HUES6 (cell line): ENCODE data around the gene PCBP3.
"Not testable (repeated sequence)": the region's sequence is repeated elsewhere in the genome, so short reads cannot be mapped to it uniquely, and the experiment has no call there.

ENCODE experiments used
- H3K27ac ChIP-seq: 2 replicates; pipeline ENCODE4 v1.7.0; 2013; ENCODE audit warnings: low read depth, mild to moderate bottlenecking, low read length, inconsistent platforms
- H3K27me3 ChIP-seq: 2 replicates; pipeline ENCODE4 v1.6.1; 2013; ENCODE audit warnings: low read length; ENCODE audit not compliant: control insufficient read depth, insufficient read depth
- H3K36me3 ChIP-seq: 2 replicates; pipeline ENCODE4 v1.6.1; 2013; ENCODE audit warnings: low read length; ENCODE audit not compliant: control insufficient read depth, insufficient read depth
- H3K4me1 ChIP-seq: 2 replicates; pipeline ENCODE4 v1.6.1; 2013; ENCODE audit warnings: low read length; ENCODE audit not compliant: control insufficient read depth, insufficient read depth
- H3K4me3 ChIP-seq: 2 replicates; pipeline ENCODE4 v1.5.1; 2013; ENCODE audit warnings: low read depth, low read length
- H3K9ac ChIP-seq: one replicate; pipeline ENCODE4 v1.6.1; 2013; ENCODE audit warnings: mild to moderate bottlenecking, low read length
- H3K9me3 ChIP-seq: 2 replicates; pipeline ENCODE4 v1.6.1; 2013; ENCODE audit warnings: low read depth, low read length; ENCODE audit not compliant: control insufficient read depth, insufficient read depth

Gene PCBP3

DNA sequence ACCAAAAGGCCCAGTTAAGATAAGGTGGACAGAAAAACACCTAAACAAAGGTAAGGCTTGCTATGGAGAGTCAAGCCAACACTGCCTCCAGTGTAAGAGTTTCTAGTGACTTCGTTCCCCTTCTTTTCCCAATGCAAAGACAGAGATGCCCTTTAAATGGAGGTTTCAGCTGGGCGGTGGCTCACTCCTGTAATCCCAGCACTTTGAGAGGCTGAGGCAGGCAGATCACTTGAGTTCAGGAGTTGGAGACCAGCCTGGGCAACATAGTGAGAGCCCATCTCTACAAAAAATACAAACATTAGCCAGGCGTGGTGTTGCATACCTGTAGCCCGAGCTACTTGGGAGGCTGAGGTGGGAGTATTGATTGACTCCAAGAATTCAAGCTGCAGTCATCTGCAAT, 314.0 kb downstream of the PCBP3 start:
- H3K36me3 ChIP-seq = no peaks in the 10 kb centered on the region
- H3K9me3 ChIP-seq = peaks cover 47% of the 10 kb centered on the region
- H3K9ac ChIP-seq = no peak overlapping the region
- no peaks in the 10 kb centered on the region for H3K27me3 ChIP-seq
- H3K27ac ChIP-seq = no peak overlapping the region
- H3K4me1 ChIP-seq = no peaks in the 10 kb centered on the region
- no peak overlapping the region for H3K4me3 ChIP-seq

DNA sequence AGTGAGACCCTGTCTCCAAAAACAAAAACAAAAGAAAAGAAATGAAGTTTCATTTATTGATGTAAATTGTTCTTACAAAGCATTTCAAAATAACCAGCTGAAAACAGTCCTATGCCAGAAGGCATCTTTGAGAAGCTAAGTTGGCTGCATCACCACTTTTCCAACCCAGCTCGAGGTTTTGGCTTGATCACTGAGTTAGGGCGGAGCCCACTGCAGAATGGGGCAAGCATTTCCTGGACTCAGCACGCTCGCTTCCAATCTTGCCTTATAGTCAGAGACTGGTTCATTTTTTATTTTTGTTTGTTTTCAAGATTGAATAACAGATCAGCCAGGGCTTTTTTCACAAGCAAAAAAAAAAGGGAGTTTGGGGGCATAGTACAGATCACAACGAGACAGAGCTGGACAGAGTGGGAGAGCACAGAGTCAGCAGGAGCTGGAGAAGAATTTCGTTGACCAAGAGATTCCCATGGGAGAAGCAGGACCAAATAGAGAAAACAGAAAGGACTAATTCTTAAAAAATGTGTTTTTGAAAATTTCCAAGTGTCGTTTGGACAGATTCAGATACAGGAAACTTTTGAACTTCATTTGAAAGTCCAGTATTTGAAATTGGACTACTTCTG, 314.6 kb downstream of the PCBP3 start:
- Histone ChIP-seq H3K36me3 (no peaks in the 10 kb centered on the region), H3K27ac (no peak overlapping the region), H3K27me3 (no peaks in the 10 kb centered on the region), H3K9me3 (peaks cover 52% of the 10 kb centered on the region), H3K4me3 (no peak overlapping the region), H3K9ac (no peak overlapping the region), H3K4me1 (no peaks in the 10 kb centered on the region)

DNA sequence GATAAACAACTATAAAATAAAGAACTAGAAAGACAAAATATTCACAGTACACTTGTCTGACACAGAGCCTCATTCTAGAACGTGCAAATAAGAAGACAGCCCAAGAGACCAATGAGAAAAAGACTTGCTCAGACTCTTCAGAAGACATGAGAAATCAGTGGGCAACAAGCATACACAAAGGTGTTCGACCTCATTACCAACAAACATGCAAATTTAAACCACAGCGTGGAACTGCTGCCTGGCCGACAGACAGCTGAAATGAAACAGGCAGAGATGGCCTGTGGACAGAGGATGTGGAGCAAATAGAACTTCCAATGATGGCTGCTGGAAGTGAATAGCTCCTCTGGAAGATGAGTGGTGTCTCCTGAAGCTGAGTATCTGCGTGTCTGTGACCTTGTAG, 315.7 kb downstream of the PCBP3 start:
- Histone ChIP-seq H3K27me3 (no peaks in the 10 kb centered on the region), H3K9ac (no peak overlapping the region), H3K27ac (no peak overlapping the region), H3K36me3 (no peaks in the 10 kb centered on the region), H3K4me1 (no peaks in the 10 kb centered on the region), H3K4me3 (no peak overlapping the region), H3K9me3 (peaks cover 63% of the 10 kb centered on the region)

GRCh38 chr21:45959779-45960390, 316.4 kb downstream of the PCBP3 start:
- Histone ChIP-seq H3K27me3 (no peaks in the 10 kb centered on the region), H3K27ac (no peak overlapping the region), H3K9ac (no peak overlapping the region), H3K4me1 (no peaks in the 10 kb centered on the region), H3K9me3 (peaks cover 70% of the 10 kb centered on the region), H3K36me3 (no peaks in the 10 kb centered on the region), H3K4me3 (no peak overlapping the region)

DNA sequence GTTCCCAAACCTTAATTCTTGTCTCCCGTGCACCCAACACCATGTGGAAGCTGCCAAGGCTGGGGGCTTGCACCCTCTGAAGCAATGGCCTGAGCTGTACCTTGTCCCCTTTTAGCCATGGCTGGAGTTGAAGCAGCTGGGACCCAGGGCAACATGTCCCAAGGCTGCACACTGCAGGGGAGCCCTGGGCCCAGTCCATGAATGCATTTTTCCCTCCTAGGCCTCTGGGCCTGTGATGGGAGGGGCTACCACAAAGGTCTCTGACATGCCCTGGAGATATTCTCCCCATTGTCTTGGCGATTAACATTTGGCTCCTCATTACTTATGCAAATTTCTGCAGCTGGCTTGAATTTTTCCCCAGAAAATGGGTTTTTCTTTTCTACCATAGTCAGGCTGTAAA, 317.9 kb downstream of the PCBP3 start:
- peaks cover 76% of the 10 kb centered on the region for H3K9me3 ChIP-seq
- not testable (repeated sequence) for H3K36me3 ChIP-seq, H3K9ac ChIP-seq, H3K27me3 ChIP-seq, H3K4me3 ChIP-seq, H3K27ac ChIP-seq, H3K4me1 ChIP-seq

DNA sequence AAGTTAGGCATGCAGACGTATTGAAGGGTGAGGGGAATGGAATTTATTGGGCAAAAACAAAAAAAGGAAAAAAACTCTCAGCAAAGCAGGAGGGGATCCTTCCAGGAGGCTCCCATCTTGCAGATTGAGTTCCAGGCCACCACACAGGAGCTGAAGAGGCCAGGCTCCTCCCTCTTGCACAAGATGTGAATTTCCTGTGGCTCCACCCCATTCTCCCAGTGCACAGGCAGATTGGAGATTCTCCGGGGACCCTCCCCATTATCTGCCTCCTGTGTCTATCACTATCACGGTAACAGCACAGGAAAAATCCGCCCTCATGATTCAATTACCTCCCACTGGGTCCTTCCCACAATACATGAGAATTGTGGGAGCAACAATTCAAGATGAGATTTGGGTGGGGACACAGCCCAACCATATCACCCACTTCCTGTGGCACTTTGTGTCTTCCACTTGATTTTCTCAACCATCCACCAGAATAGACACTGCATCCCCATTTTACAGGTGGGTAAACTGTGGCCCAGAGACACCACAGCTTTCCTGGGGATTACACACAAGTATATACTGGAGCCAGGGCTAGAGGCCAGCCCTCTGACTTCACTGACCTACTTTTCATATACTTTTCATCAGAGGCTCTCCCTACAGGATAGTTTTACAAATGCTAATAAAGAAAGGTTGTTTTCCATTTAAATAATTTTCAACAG, 319.2 kb downstream of the PCBP3 start:
- Histone ChIP-seq H3K4me1 (no peaks in the 10 kb centered on the region), H3K27ac (no peak overlapping the region), H3K36me3 (no peaks in the 10 kb centered on the region), H3K4me3 (no peak overlapping the region), H3K9me3 (peaks cover 73% of the 10 kb centered on the region), H3K9ac (no peak overlapping the region), H3K27me3 (no peaks in the 10 kb centered on the region)

DNA sequence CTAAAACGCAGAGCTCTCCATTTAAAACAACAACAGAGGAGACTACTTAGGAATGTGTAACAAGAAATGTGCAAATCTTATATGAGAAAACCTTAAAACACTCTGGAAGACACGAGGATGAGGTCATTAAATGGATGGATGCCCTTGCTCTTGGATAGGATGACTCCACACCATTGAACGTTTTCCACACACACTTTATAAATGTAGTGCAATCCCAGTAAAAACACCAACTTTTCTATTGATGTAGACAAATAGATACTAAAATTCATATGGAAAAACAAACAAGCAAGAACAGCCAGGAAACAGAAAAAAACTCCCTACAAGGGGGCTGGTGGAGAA, 319.7 kb downstream of the PCBP3 start:
- no peaks in the 10 kb centered on the region for H3K4me1 ChIP-seq
- H3K9ac ChIP-seq = no peak overlapping the region
- no peaks in the 10 kb centered on the region for H3K27me3 ChIP-seq

DNA sequence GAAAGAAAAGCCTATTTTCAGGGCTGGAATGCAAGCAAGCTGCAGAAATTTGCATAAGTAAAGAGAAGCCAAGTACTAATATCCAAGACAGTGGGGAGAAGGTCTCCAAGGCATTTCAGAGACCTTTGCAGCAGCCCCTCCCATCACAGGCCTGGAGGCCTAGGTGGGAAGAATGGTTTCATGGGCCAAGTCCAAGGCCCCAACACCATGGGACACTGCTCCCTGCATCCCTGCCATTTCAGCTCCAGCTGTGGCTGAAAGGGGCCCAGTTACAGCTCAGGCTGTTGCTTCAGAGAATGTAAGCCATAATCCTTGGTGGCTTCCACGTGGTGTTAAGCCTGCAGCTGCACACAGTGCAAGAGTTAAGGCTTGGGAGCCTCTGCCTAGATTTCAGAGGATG, 321.1 kb downstream of the PCBP3 start:
- peaks cover 68% of the 10 kb centered on the region for H3K9me3 ChIP-seq
- H3K27me3 ChIP-seq = no peaks in the 10 kb centered on the region
- H3K9ac ChIP-seq = no peak overlapping the region
- H3K36me3 ChIP-seq = no peaks in the 10 kb centered on the region
- H3K4me1 ChIP-seq = no peaks in the 10 kb centered on the region
- no peak overlapping the region for H3K27ac ChIP-seq
- no peak overlapping the region for H3K4me3 ChIP-seq

More for the DNA sequence above, 319.7 kb downstream of the PCBP3 start:
- Histone ChIP-seq H3K27ac (no peak overlapping the region), H3K9me3 (peaks cover 73% of the 10 kb centered on the region), H3K36me3 (no peaks in the 10 kb centered on the region), H3K4me3 (no peak overlapping the region)

GRCh38 chr21:45965084-45965809, 321.7 kb downstream of the PCBP3 start:
- Histone ChIP-seq H3K4me3 (no peak overlapping the region), H3K9me3 (peaks cover 62% of the 10 kb centered on the region), H3K27me3 (no peaks in the 10 kb centered on the region), H3K4me1 (peaks cover 2% of the 10 kb centered on the region; the same call in 1 of the 2 replicates), H3K27ac (no peak overlapping the region), H3K36me3 (no peaks in the 10 kb centered on the region), H3K9ac (no peak overlapping the region)

DNA sequence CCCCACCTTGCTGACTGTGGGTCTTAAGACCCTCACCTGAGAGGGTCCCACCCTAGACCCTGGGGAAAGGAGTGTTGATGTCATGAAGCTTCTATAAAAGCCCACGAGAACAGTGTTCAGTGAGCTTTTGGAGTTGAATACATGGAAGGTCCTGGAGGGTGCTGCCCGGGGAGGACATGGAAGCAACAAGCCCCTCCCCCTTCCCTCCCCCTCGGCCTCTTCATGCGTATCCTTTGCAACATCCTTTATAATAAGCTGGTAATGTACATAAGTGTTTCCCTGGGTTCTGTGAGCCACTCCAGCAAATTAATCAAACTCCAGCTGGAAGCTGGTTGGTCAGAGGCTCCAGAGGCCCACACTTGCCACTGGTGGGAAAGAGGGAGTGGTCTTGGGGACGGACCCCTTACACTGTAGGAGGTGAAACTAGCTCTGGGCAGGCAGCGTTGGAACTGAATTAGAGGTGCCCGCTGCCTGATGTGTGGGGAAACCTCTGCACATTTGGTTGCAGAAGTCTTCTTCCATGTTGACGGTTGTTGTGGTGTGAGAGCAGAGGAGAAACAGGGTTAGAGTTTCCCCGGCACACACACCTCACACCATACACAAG, 323.4 kb downstream of the PCBP3 start:
- H3K27ac ChIP-seq = no peak overlapping the region
- peaks cover 15% of the 10 kb centered on the region for H3K4me1 ChIP-seq
- H3K36me3 ChIP-seq = no peaks in the 10 kb centered on the region
- no peak overlapping the region for H3K4me3 ChIP-seq
- H3K27me3 ChIP-seq = 0 out of 2 replicates have a peak, but pooled peaks cover under 1% of the 10 kb centered on the region
- H3K9ac ChIP-seq = no peak overlapping the region
- H3K9me3 ChIP-seq = peaks cover 46% of the 10 kb centered on the region
